Measurements from ENCODE around the gene LRRC10B.

Gene LRRC10B

DNA sequence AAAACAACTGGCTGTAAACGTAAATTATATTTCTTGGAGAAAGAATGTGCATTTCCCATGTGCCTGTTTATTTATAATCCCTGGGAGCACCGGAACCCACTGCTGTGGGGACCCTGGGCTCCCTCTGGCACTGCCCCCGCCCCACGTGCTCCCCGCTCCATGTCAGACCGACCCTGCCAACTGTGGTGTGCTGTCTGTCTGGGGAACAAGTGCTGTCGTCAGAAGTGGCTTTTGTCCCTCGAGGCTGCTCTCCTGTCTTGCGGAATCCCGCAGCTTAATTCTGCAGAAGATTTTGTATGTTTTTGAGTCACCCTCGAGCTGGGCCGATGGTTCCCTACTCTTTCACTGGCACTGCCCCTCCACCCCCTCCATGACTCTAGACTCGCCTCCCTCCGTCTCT is 2.4 kb downstream of the LRRC10B start:
- Histone ChIP-seq H3K79me1 (ENCODE audit: low read length) (peaks cover 20% of the 10 kb centered on the region), H3K79me2 (ENCODE audit: control insufficient read depth, insufficient read depth, low read length, poor library complexity) (peaks cover 9% of the 10 kb centered on the region), H3K23ac (ENCODE audit: low read length) (no peak overlapping the region), H2AFZ (ENCODE audit: insufficient read depth, low read length, poor library complexity) (no peak overlapping the region), H3K27me3 (ENCODE audit: insufficient read depth, low read length) (peaks cover 24% of the 10 kb centered on the region), H2AK5ac (ENCODE audit: low read length) (no peak overlapping the region), H3K9ac (ENCODE audit: low read length) (no peak overlapping the region), H3K36me3 (ENCODE audit: control insufficient read depth in 1 of 2, insufficient read depth in 2 of 2, low read length in 2 of 2) (no peaks in the 10 kb centered on the region), H3K27ac (ENCODE audit: low read depth, low read length) (no peak overlapping the region), H3K4me3 (ENCODE audit: low read depth, low read length) (no peak overlapping the region), H3K14ac (ENCODE audit: low read length) (no peak overlapping the region), H4K8ac (ENCODE audit: low read depth, low read length) (no peak overlapping the region), H3K4me1 (ENCODE audit: control insufficient read depth in 1 of 2, insufficient read depth in 2 of 2, low read length in 2 of 2) (peaks cover 47 to 53% of the 10 kb centered on the region in 2 experiments), H4K91ac (ENCODE audit: low read depth, low read length) (no peak overlapping the region), H2BK120ac (ENCODE audit: insufficient read depth, low read length, poor library complexity) (no peak overlapping the region), H3K4me2 (ENCODE audit: low read length) (no peak overlapping the region), H3K9me3 (ENCODE audit: insufficient read depth, low read depth, low read length) (no peaks in the 10 kb centered on the region), H3K4ac (ENCODE audit: low read depth, low read length) (no peak overlapping the region), H2BK5ac (ENCODE audit: low read depth, low read length, poor library complexity) (no peak overlapping the region), H3K18ac (ENCODE audit: low read length) (no peak overlapping the region), H4K12ac (ENCODE audit: low read depth, low read length) (no peak overlapping the region), H2BK12ac (ENCODE audit: low read length) (no peak overlapping the region)
- no CpG with 5 or more reads among the region's 14 CpGs for WGBS (ENCODE audit: extremely low coverage, insufficient coverage, insufficient read length)
- DNase-seq, result no peak

DNA sequence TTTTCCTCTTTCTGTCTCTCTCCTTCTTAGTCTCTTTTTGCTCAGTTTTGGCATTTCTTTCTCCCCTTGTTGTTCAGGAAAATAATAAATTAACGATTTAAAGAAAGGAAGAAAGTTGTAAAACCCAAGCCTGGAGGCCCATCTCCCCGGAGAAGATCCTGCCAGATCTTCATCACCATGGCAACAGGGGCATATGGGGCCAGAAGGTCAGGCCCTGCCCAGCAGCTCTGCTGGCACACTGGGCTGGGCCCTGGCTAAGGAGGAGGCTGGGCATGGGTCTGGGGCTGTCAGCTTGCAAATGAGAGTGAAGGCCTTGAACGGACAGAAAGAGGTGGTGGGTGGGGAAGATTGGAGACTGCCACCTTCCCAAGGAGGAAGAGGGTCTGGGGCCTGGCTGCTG is 2.8 kb downstream of the LRRC10B start:
- Histone ChIP-seq H3K9me3 (ENCODE audit: insufficient read depth, low read depth, low read length) (no peaks in the 10 kb centered on the region), H3K79me2 (ENCODE audit: control insufficient read depth, insufficient read depth, low read length, poor library complexity) (peaks cover 9% of the 10 kb centered on the region), H3K4me3 (ENCODE audit: low read depth, low read length) (no peak overlapping the region), H3K4me1 (ENCODE audit: control insufficient read depth in 1 of 2, insufficient read depth in 2 of 2, low read length in 2 of 2) (peaks cover 47 to 53% of the 10 kb centered on the region in 2 experiments), H3K27me3 (ENCODE audit: insufficient read depth, low read length) (peaks cover 24% of the 10 kb centered on the region), H2BK12ac (ENCODE audit: low read length) (no peak overlapping the region), H3K4ac (ENCODE audit: low read depth, low read length) (no peak overlapping the region), H2BK5ac (ENCODE audit: low read depth, low read length, poor library complexity) (no peak overlapping the region), H2AFZ (ENCODE audit: insufficient read depth, low read length, poor library complexity) (no peak overlapping the region), H2AK5ac (ENCODE audit: low read length) (no peak overlapping the region), H3K18ac (ENCODE audit: low read length) (no peak overlapping the region), H3K4me2 (ENCODE audit: low read length) (no peak overlapping the region), H3K9ac (ENCODE audit: low read length) (no peak overlapping the region), H2BK120ac (ENCODE audit: insufficient read depth, low read length, poor library complexity) (no peak overlapping the region), H3K14ac (ENCODE audit: low read length) (peak overlapping the region; percentile 49), H4K8ac (ENCODE audit: low read depth, low read length) (no peak overlapping the region), H3K36me3 (ENCODE audit: control insufficient read depth in 1 of 2, insufficient read depth in 2 of 2, low read length in 2 of 2) (no peaks in the 10 kb centered on the region), H3K23ac (ENCODE audit: low read length) (no peak overlapping the region), H3K79me1 (ENCODE audit: low read length) (peaks cover 20% of the 10 kb centered on the region), H3K27ac (ENCODE audit: low read depth, low read length) (no peak overlapping the region), H4K91ac (ENCODE audit: low read depth, low read length) (no peak overlapping the region), H4K12ac (ENCODE audit: low read depth, low read length) (no peak overlapping the region)
- no peak for DNase-seq
- no CpG with 5 or more reads among the region's 3 CpGs for WGBS (ENCODE audit: extremely low coverage, insufficient coverage, insufficient read length)

DNA sequence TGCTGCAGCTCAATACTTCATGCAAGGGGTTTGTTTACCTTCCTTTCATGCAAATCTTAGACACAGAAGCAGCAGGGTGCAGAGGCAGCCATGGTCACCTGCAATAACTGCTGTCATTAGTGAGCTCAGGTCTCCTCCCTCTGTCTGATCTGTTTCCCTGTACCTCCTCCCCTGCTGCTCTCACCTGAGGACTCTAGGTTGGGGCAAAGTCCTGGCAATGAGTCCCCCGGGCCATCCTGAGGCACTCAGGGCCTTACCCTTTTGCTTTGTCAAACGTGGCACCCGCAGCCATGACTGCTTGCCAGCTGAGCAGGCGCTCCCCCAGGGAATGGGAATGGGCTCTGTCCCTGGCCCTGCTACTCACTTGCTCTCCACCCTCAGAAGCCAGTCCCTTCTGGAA is 3.9 kb downstream of the LRRC10B start:
- peaks cover 47 to 53% of the 10 kb centered on the region in 2 experiments for H3K4me1 ChIP-seq (ENCODE audit: control insufficient read depth in 1 of 2, insufficient read depth in 2 of 2, low read length in 2 of 2)
- H2BK12ac ChIP-seq (ENCODE audit: low read length), result peak overlapping the region; percentile 87
- peak overlapping the region; percentile 27 for H3K4ac ChIP-seq (ENCODE audit: low read depth, low read length)
- H3K4me2 ChIP-seq (ENCODE audit: low read length), result no peak overlapping the region
- no peak overlapping the region for H3K27ac ChIP-seq (ENCODE audit: low read depth, low read length)
- WGBS (ENCODE audit: extremely low coverage, insufficient coverage, insufficient read length), result no CpG with 5 or more reads among the region's 4 CpGs
- no peak overlapping the region for H2AFZ ChIP-seq (ENCODE audit: insufficient read depth, low read length, poor library complexity)
- H3K36me3 ChIP-seq (ENCODE audit: control insufficient read depth in 1 of 2, insufficient read depth in 2 of 2, low read length in 2 of 2), result no peaks in the 10 kb centered on the region
- DNase-seq, result peak in 1 of 2 donors; percentile 6
- H2BK5ac ChIP-seq (ENCODE audit: low read depth, low read length, poor library complexity), result peak overlapping the region; percentile 59
- peak overlapping the region; percentile 53 for H4K91ac ChIP-seq (ENCODE audit: low read depth, low read length)
- H3K79me1 ChIP-seq (ENCODE audit: low read length), result peaks cover 20% of the 10 kb centered on the region
- H3K14ac ChIP-seq (ENCODE audit: low read length), result peak overlapping the region; percentile 29
- no peak overlapping the region for H3K9ac ChIP-seq (ENCODE audit: low read length)
- H3K9me3 ChIP-seq (ENCODE audit: insufficient read depth, low read depth, low read length), result no peaks in the 10 kb centered on the region
- H2BK120ac ChIP-seq (ENCODE audit: insufficient read depth, low read length, poor library complexity), result peak overlapping the region; percentile 72
- peak overlapping the region; percentile 65 for H3K18ac ChIP-seq (ENCODE audit: low read length)
- H3K79me2 ChIP-seq (ENCODE audit: control insufficient read depth, insufficient read depth, low read length, poor library complexity), result peaks cover 9% of the 10 kb centered on the region
- H4K12ac ChIP-seq (ENCODE audit: low read depth, low read length), result no peak overlapping the region
- no peak overlapping the region for H3K4me3 ChIP-seq (ENCODE audit: low read depth, low read length)
- H3K27me3 ChIP-seq (ENCODE audit: insufficient read depth, low read length), result peaks cover 21% of the 10 kb centered on the region
- no peak overlapping the region for H4K8ac ChIP-seq (ENCODE audit: low read depth, low read length)
- H3K23ac ChIP-seq (ENCODE audit: low read length), result no peak overlapping the region
- H2AK5ac ChIP-seq (ENCODE audit: low read length), result peak overlapping the region; percentile 56

DNA sequence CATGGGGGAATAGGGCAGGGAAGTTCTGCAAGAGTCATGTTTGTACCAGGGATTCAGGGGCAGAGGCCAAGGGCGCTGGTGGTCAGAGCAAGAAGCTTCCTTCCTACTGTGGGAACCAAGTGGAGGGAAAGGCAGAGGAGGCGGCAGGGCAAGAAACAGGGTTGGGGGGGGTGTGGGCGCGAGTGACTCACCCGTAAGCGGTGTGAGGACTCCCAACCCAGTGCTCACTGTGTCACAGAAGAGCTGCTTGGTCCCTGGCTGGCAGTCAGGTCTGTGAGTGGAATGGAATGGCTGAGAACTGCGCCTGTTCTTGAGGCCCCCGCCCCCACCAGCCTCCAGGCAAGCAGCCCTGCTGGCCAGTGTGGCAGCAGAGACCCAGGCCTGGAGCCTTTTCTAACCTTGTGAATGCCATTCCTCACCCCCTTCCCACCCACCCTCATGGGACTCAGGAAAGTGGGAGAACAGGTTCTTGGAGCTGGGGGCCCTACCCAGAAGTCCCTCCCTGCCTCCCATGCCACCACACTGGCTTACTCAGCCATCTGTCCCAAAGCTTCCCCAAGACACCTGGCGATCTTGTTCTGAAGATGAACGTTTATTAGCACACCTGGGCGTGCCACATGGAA is 4.7 kb downstream of the LRRC10B start:
- peak overlapping the region; percentile 42 for H2AFZ ChIP-seq (ENCODE audit: insufficient read depth, low read length, poor library complexity)
- peak overlapping the region; percentile 95 for H3K14ac ChIP-seq (ENCODE audit: low read length)
- no peak overlapping the region for H3K9ac ChIP-seq (ENCODE audit: low read length)
- no peak overlapping the region for H3K23ac ChIP-seq (ENCODE audit: low read length)
- peak overlapping the region; percentile 74 for H4K12ac ChIP-seq (ENCODE audit: low read depth, low read length)
- H4K8ac ChIP-seq (ENCODE audit: low read depth, low read length), result peak overlapping the region; percentile 76
- H3K4me3 ChIP-seq (ENCODE audit: low read depth, low read length), result no peak overlapping the region
- H3K79me2 ChIP-seq (ENCODE audit: control insufficient read depth, insufficient read depth, low read length, poor library complexity), result peaks cover 9% of the 10 kb centered on the region
- H2BK12ac ChIP-seq (ENCODE audit: low read length), result peak overlapping the region; percentile 93
- peak; percentile 89 to 93 for DNase-seq
- H3K9me3 ChIP-seq (ENCODE audit: insufficient read depth, low read depth, low read length), result no peaks in the 10 kb centered on the region
- H3K79me1 ChIP-seq (ENCODE audit: low read length), result peaks cover 20% of the 10 kb centered on the region
- no CpG with 5 or more reads among the region's 11 CpGs for whole genome bisulfite sequencing (ENCODE audit: extremely low coverage, insufficient coverage, insufficient read length)
- peak overlapping the region; percentile 94 for H3K18ac ChIP-seq (ENCODE audit: low read length)
- H4K91ac ChIP-seq (ENCODE audit: low read depth, low read length), result peak overlapping the region; percentile 98
- H3K27me3 ChIP-seq (ENCODE audit: insufficient read depth, low read length), result peaks cover 12% of the 10 kb centered on the region
- H2BK120ac ChIP-seq (ENCODE audit: insufficient read depth, low read length, poor library complexity), result peak overlapping the region; percentile 88
- peak overlapping the region; percentile 77 for H3K4ac ChIP-seq (ENCODE audit: low read depth, low read length)
- peaks cover 0 to 2% of the 10 kb centered on the region in 2 experiments for H3K36me3 ChIP-seq (ENCODE audit: control insufficient read depth in 1 of 2, insufficient read depth in 2 of 2, low read length in 2 of 2)
- peak overlapping the region; percentile 43 for H3K4me2 ChIP-seq (ENCODE audit: low read length)
- H2AK5ac ChIP-seq (ENCODE audit: low read length), result peak overlapping the region; percentile 89
- peak overlapping the region; percentile 85 for H2BK5ac ChIP-seq (ENCODE audit: low read depth, low read length, poor library complexity)
- peak overlapping the region; percentile 93 for H3K27ac ChIP-seq (ENCODE audit: low read depth, low read length)
- H3K4me1 ChIP-seq (ENCODE audit: control insufficient read depth in 1 of 2, insufficient read depth in 2 of 2, low read length in 2 of 2), result peaks cover 42 to 47% of the 10 kb centered on the region in 2 experiments

Measured in trophoblast cell (in vitro differentiated cells and primary cell).